SK-N-SH (cell line): ENCODE measurements around the gene PCGF3. TPM values are rescaled to one million over a fixed set of nuclear protein-coding genes. Genes with fewer than 3 reads are reported as not detected.

Source experiments
- CTCF ChIA-PET: fragments of 300-600, 350-600 bp; formaldehyde crosslinking; extraction: SDS; loops from one replicate; lab custom pipeline; 2021; lab: Yijun Ruan, JAX
- POLR2A ChIA-PET: fragments of 350-600 bp; sonication (Branson Sonifier 250); formaldehyde crosslinking; extraction: SDS; loops from one replicate; lab custom pipeline; 2020; ENCODE audit warnings: antibody characterized with exemption, inconsistent platforms; lab: Yijun Ruan, JAX
- DNase-seq: peaks from one replicate; pipeline ENCODE4 v3.0.0; 2012
- H2AFZ ChIP-seq: fragments of 200-600 bp; sonication (generic); 2 replicates; pipeline ENCODE4 v1.8.1; 2016; ENCODE audit warnings: antibody characterized with exemption, mild to moderate bottlenecking, low read depth
- H3F3A ChIP-seq: fragments of 200-600 bp; sonication (generic); replicated peaks from 2 replicates; pipeline ENCODE3; 2016; ENCODE audit warnings: antibody characterized with exemption, mild to moderate bottlenecking; ENCODE audit not compliant: insufficient read depth
- H3K27ac ChIP-seq, 2 experiments: fragments of 200-500 bp in 1 of 2; fragments of 200-600 bp in 1 of 2; sonication (Bioruptor generic) in 1 of 2; sonication (generic), shearing (Covaris generic) in 1 of 2; 2 replicates each; pipeline versions ENCODE4 v1.5.1 to v1.6.1; 2014 to 2016; ENCODE audit warnings: low read depth in 2 of 2, inconsistent platforms in 1 of 2, low read length in 1 of 2, mild to moderate bottlenecking in 1 of 2, mixed read lengths in 1 of 2
- H3K27me3 ChIP-seq: fragments of 200-600 bp; sonication (generic), shearing (Covaris generic); 2 replicates; pipeline ENCODE4 v1.6.1; 2016; ENCODE audit warnings: mixed run types; ENCODE audit not compliant: insufficient read depth
- H3K36me3 ChIP-seq, 2 experiments: fragments of 200-500 bp in 1 of 2; fragments of 200-600 bp in 1 of 2; sonication (Bioruptor generic) in 1 of 2; sonication (generic) in 1 of 2; replicated peaks in 1 of 2; 2 replicates each; pipeline versions ENCODE3 to v1.5.1; 2014 to 2016; ENCODE audit warnings: low read length in 1 of 2, mild to moderate bottlenecking in 1 of 2; ENCODE audit not compliant: insufficient read depth in 2 of 2, control insufficient read depth in 1 of 2
- H3K4me1 ChIP-seq, 2 experiments: fragments of 200-500 bp in 1 of 2; fragments of 200-600 bp in 1 of 2; sonication (Bioruptor generic) in 1 of 2; sonication (generic), shearing (Covaris generic) in 1 of 2; 2 replicates each; pipeline versions ENCODE4 v1.5.1 to v1.6.1; 2014 to 2016; ENCODE audit warnings: low read depth in 1 of 2, low read length in 1 of 2, mixed run types in 1 of 2; ENCODE audit not compliant: insufficient read depth in 2 of 2, control insufficient read depth in 1 of 2
- H3K4me2 ChIP-seq: fragments of 200-600 bp; sonication (generic), shearing (Covaris generic); 2 replicates; pipeline ENCODE4 v1.6.1; 2017; ENCODE audit warnings: mixed run types
- H3K4me3 ChIP-seq, 2 experiments: fragments of 200-500 bp in 1 of 2; fragments of 200-600 bp in 1 of 2; sonication (Bioruptor generic) in 1 of 2; sonication (generic), shearing (Covaris generic) in 1 of 2; 2 replicates each; pipeline versions ENCODE4 v1.5.1 to v1.8.1; 2014 to 2016; ENCODE audit warnings: low read depth in 2 of 2, inconsistent platforms in 1 of 2, low read length in 1 of 2, mild to moderate bottlenecking in 1 of 2, mixed read lengths in 1 of 2, moderate library complexity in 1 of 2
- H3K79me2 ChIP-seq: fragments of 200-600 bp; sonication (generic); 2 replicates; pipeline ENCODE4 v1.8.1; 2017; ENCODE audit warnings: mild to moderate bottlenecking; ENCODE audit not compliant: insufficient read depth
- H3K9ac ChIP-seq: fragments of 200-600 bp; sonication (generic); 2 replicates; pipeline ENCODE4 v1.6.1; 2017; ENCODE audit warnings: mixed run types
- H3K9me2 ChIP-seq: fragments of 200-600 bp; sonication (generic); 2 replicates; pipeline ENCODE4 v1.6.1; 2017; ENCODE audit warnings: mixed run types
- H3K9me3 ChIP-seq: fragments of 200-600 bp; sonication (generic); 2 replicates; pipeline ENCODE4 v1.6.1; 2017; ENCODE audit warnings: mixed run types, mild to moderate bottlenecking, moderate library complexity
- H4K20me1 ChIP-seq: fragments of 200-600 bp; sonication (generic); 2 replicates; pipeline ENCODE4 v1.6.1; 2017; ENCODE audit warnings: mild to moderate bottlenecking, mixed run types; ENCODE audit not compliant: insufficient read depth
- CHD2 ChIP-seq: fragments of 150-350 bp; IDR thresholded peaks from 2 replicates; pipeline ENCODE4 v1.6.1; 2018; ENCODE audit warnings: low read length; ENCODE audit not compliant: partially characterized antibody
- EP300 ChIP-seq, 2 experiments: IDR thresholded peaks; 2 replicates each; pipeline versions ENCODE4 v1.4.0 to v1.6.1; 2012; ENCODE audit warnings: borderline replicate concordance in 1 of 2, low read depth in 1 of 2, low read length in 1 of 2
- EZH2phosphoT487 ChIP-seq: fragments of 200-600 bp; sonication (generic); IDR thresholded peaks from 2 replicates; pipeline ENCODE4 v1.6.1; 2017; ENCODE audit warnings: low read depth, mixed run types, mild to moderate bottlenecking, antibody characterized with exemption, moderate library complexity, borderline replicate concordance
- FOXM1 ChIP-seq: IDR thresholded peaks from 2 replicates; pipeline ENCODE4 v1.4.0; 2012; ENCODE audit warnings: low read depth, mild to moderate bottlenecking
- GATA2 ChIP-seq: sonication (generic); formaldehyde crosslinking; IDR thresholded peaks from 2 replicates; pipeline ENCODE4 v1.5.0; 2020; ENCODE audit warnings: mild to moderate bottlenecking, missing genetic modification reagents
- PBX3 ChIP-seq: IDR thresholded peaks from 2 replicates; pipeline ENCODE4; 2012
- POLR2AphosphoS5 ChIP-seq: IDR thresholded peaks from 2 replicates; pipeline ENCODE4 v1.6.1; 2012; ENCODE audit warnings: low read depth, low read length
- RCOR1 ChIP-seq: fragments of 150-350 bp; IDR thresholded peaks from 2 replicates; pipeline ENCODE4 v1.6.1; 2017; ENCODE audit warnings: antibody characterized with exemption, low read length
- RFX5 ChIP-seq: IDR thresholded peaks from 2 replicates; pipeline ENCODE4 v1.6.1; 2012; ENCODE audit warnings: mild to moderate bottlenecking, improper control_type of control experiment, low read length
- SMC3 ChIP-seq: IDR thresholded peaks from 2 replicates; pipeline ENCODE4 v1.6.1; 2012; ENCODE audit warnings: low read depth, low read length, improper control_type of control experiment
- USF2 ChIP-seq: fragments of 150-350 bp; IDR thresholded peaks from 2 replicates; pipeline ENCODE4 v1.6.1; 2017; ENCODE audit warnings: antibody characterized with exemption, low read length, low read depth, borderline replicate concordance
- WGBS: methylation state at CpG from one replicate; pipeline ENCODE4 v1.1.6; 2017; ENCODE audit warnings: low lambda C conversion rate; 5-methylcytosine and 5-hydroxymethylcytosine counted together
- polyA plus RNA-seq, 3 experiments: library from polyadenylated mRNA; depleted of rRNA; stranded (reverse); fragments of >200 nt; gene quantifications; 2 replicates each; pipeline ENCODE4 v1.2.3, GENCODE V29; 2012

Gene PCGF3
- polyA plus RNA-seq, 1 of the 3 experiments (the other 2 are of a cell fraction): 44.8 TPM

- peaks cover 4 to 10% of the 10 kb centered on the region in 2 experiments for H3K36me3 ChIP-seq
- TF ChIP-seq EP300 (IDR thresholded peaks at IDR 0.05; ENCODE audit: borderline replicate concordance in 1 of 2, low read depth in 1 of 2, low read length in 1 of 2) (no peak), CHD2 (no peak), RFX5 (no peak), EZH2phosphoT487 (no peak), USF2 (no peak), SMC3 (no peak), RCOR1 (no peak)
- H3F3A ChIP-seq: peaks cover 3% of the 10 kb centered on the region
- H3K79me2 ChIP-seq: peaks cover 80% of the 10 kb centered on the region
- H3K27me3 ChIP-seq: no peaks in the 10 kb centered on the region
- H3K4me3 ChIP-seq: no peak overlapping the region
- H3K9ac ChIP-seq: no peak overlapping the region
- DNase-seq: no peak
- H3K9me3 ChIP-seq: no peaks in the 10 kb centered on the region
- 91% methylated on average over 3 of the region's 3 CpGs for WGBS
- no peak overlapping the region for H3K27ac ChIP-seq
- no peaks in the 10 kb centered on the region for H3K9me2 ChIP-seq
- ChIA-PET CTCF (no interaction called here), POLR2A (no interaction called here)
- no peak overlapping the region for H2AFZ ChIP-seq
- H4K20me1 ChIP-seq: peaks cover 71% of the 10 kb centered on the region
- H3K4me1 ChIP-seq: peaks cover 0 to 21% of the 10 kb centered on the region in 2 experiments; a peak in 2 of 4 replicates
- H3K4me2 ChIP-seq: no peak overlapping the region
These were observed 6.5 kb downstream of the PCGF3 start for GRCh38 chr4:712093-712492.

- no peak overlapping the region for H3K4me3 ChIP-seq
- H3F3A ChIP-seq: peaks cover 3% of the 10 kb centered on the region
- no peak overlapping the region for H3K27ac ChIP-seq
- peaks cover 74% of the 10 kb centered on the region for H4K20me1 ChIP-seq
- CTCF ChIA-PET: interaction anchor here (1.5 to 1.7 kb wide), 2 partner anchors 11 to 28 kb away, joined by 3 to 6 read pairs; no protein-coding TSS in a partner anchor
- H3K9me3 ChIP-seq: no peaks in the 10 kb centered on the region
- H3K9me2 ChIP-seq: no peaks in the 10 kb centered on the region
- POLR2A ChIA-PET: no interaction called here
- H3K79me2 ChIP-seq: peaks cover 81% of the 10 kb centered on the region
- no peak overlapping the region for H3K4me2 ChIP-seq
- peaks cover 4 to 10% of the 10 kb centered on the region in 2 experiments for H3K36me3 ChIP-seq
- DNase-seq: no peak
- TF ChIP-seq POLR2AphosphoS5: no peak
- no peak for TF ChIP-seq GATA2 (CRISPR knock-in tag)
- no peak for TF ChIP-seq PBX3
- no peak for TF ChIP-seq FOXM1
- peaks cover 0 to 17% of the 10 kb centered on the region in 2 experiments; a peak in 2 of 4 replicates for H3K4me1 ChIP-seq
- H3K27me3 ChIP-seq: no peaks in the 10 kb centered on the region
- WGBS: 84% methylated on average over 7 of the region's 9 CpGs
- no peak overlapping the region for H2AFZ ChIP-seq
- no peak overlapping the region for H3K9ac ChIP-seq
These were observed 7.4 kb downstream of the PCGF3 start for GRCh38 chr4:712916-713632.
